Left lung (tissue), 10 donors: ENCODE results near the gene MAPK13. TPM values are rescaled to one million over a fixed set of nuclear protein-coding genes. Genes with fewer than 3 reads are reported as not detected.

Experiments used
- ATAC-seq: fragments of 200-7000 bp; cut with Tn5 transposase; one replicate; pipeline ENCODE4 v1.9.1; 2020; ENCODE audit warnings: moderate library complexity
- DNase-seq, 4 donors: peaks; one replicate each; pipeline ENCODE4 v3.0.0-alpha.2; 2013 to 2020
- H3K27ac ChIP-seq, 2 donors: fragments of 200-600 bp; sonication (generic) in 1 of 2; one replicate each; pipeline versions ENCODE4 v1.5.0 to v1.8.0; 2020 to 2021
- H3K27me3 ChIP-seq, 2 donors: fragments of 200-600 bp; sonication (generic) in 1 of 2; one replicate each; pipeline versions ENCODE4 v1.5.0 to v1.8.0; 2020 to 2021
- H3K36me3 ChIP-seq, 2 donors: fragments of 200-600 bp; sonication (generic) in 1 of 2; one replicate each; pipeline versions ENCODE4 v1.5.0 to v1.8.0; 2020 to 2021
- H3K4me1 ChIP-seq, 2 donors: fragments of 200-600 bp; one replicate each; pipeline ENCODE4 v1.8.0; 2021
- H3K4me3 ChIP-seq, 2 donors: fragments of 200-600 bp; sonication (generic) in 1 of 2; one replicate each; pipeline versions ENCODE4 v1.5.0 to v1.8.0; 2020 to 2021; ENCODE audit warnings: mild to moderate bottlenecking in 1 of 2
- H3K9me3 ChIP-seq, 2 donors: fragments of 200-600 bp; sonication (generic) in 1 of 2; one replicate each; pipeline versions ENCODE4 v1.5.0 to v1.8.0; 2020 to 2021
- CTCF ChIP-seq, 2 donors: fragments of 200-600 bp; sonication (generic) in 1 of 2; IDR thresholded peaks; one replicate each; pipeline versions ENCODE4 v1.5.0 to v1.8.0; 2021; ENCODE audit warnings: antibody characterized with exemption in 2 of 2
- intact Hi-C, 2 donors: fragments of 100-400 bp; cut with DNase I; formaldehyde crosslinking; loops; one replicate each; pipeline versions ENCODE4 v1.11.2 to v1.14.2; 2022
- polyA plus RNA-seq, 6 donors: library from polyadenylated mRNA; unstranded; fragments of 120-200 nt; gene quantifications; one replicate each; pipeline ENCODE4 v1.2.1, GENCODE V29; 2013; ENCODE audit not compliant: insufficient read length in 6 of 6
- total RNA-seq, 2 donors: library from RNA; stranded (reverse); fragmentation: NEBNext Ultra II Directional; extraction: Animal tissue kit (Norgen Biotek cat#: 25700); gene quantifications; one replicate each; pipeline ENCODE4 v1.2.1, GENCODE V29; 2021
- donor health status: DM: no; HTN: yes; CAD: no.
- donor health status: DM: no; HTN: no; CAD: no.

MAPK13 gene
- total and polyA plus RNA-seq, 8 donors = 15.7 to 89.7 (median 18.2) TPM

GRCh38 chr6:36117658-36118549, 12.4 kb upstream of the MAPK13 start:
- no peak for ATAC-seq
- Histone ChIP-seq H3K4me3 (no peak overlapping the region), H3K9me3 (no peaks in the 10 kb centered on the region), H3K27ac (peak overlapping the region; percentile 7 to 91), H3K27me3 (no peaks in the 10 kb centered on the region), H3K4me1 (peaks cover 5 to 81% of the 10 kb centered on the region in 2 donors), H3K36me3 (peaks cover 0 to 11% of the 10 kb centered on the region in 2 donors)
- intact Hi-C loops = no loop called here
- TF ChIP-seq CTCF (IDR thresholded peaks at IDR 0.05) = no peak
- no peak for DNase-seq

GRCh38 chr6:36118550-36119107, 11.7 kb upstream of the MAPK13 start:
- peak in 1 of 4 donors; percentile 72 for DNase-seq
- Histone ChIP-seq H3K9me3 (no peaks in the 10 kb centered on the region), H3K36me3 (peaks cover 0 to 10% of the 10 kb centered on the region in 2 donors), H3K27me3 (no peaks in the 10 kb centered on the region), H3K4me3 (no peak overlapping the region), H3K4me1 (peaks cover 5 to 87% of the 10 kb centered on the region in 2 donors), H3K27ac (peak overlapping the region; percentile 24 to 91)
- TF ChIP-seq CTCF (IDR thresholded peaks at IDR 0.05) = no peak
- ATAC-seq = peak; percentile 66
- intact Hi-C loops = no loop called here

- intact Hi-C loops = no loop called here
- ATAC-seq (no peak), DNase-seq (no peak)
- Histone ChIP-seq H3K36me3 (peaks cover 0 to 10% of the 10 kb centered on the region in 2 donors), H3K27ac (peak overlapping the region; percentile 24 to 91), H3K4me3 (no peak overlapping the region), H3K4me1 (peaks cover 7 to 86% of the 10 kb centered on the region in 2 donors), H3K9me3 (no peaks in the 10 kb centered on the region), H3K27me3 (no peaks in the 10 kb centered on the region)
- TF ChIP-seq CTCF (IDR thresholded peaks at IDR 0.05) = no peak
These were observed 11.1 kb upstream of the MAPK13 start for GRCh38 chr6:36119209-36119608.

GRCh38 chr6:36120018-36120417, 10.3 kb upstream of the MAPK13 start:
- H3K4me1 ChIP-seq = peaks cover 8 to 86% of the 10 kb centered on the region in 2 donors
- H3K36me3 ChIP-seq = peaks cover 0 to 10% of the 10 kb centered on the region in 2 donors
- no peaks in the 10 kb centered on the region for H3K27me3 ChIP-seq
- no peak for TF ChIP-seq CTCF (IDR thresholded peaks at IDR 0.05)
- H3K4me3 ChIP-seq = no peak overlapping the region
- no peak for ATAC-seq
- no peak for DNase-seq
- no peaks in the 10 kb centered on the region for H3K9me3 ChIP-seq
- peak overlapping the region in 1 of 2 donors; percentile 91 for H3K27ac ChIP-seq
- intact Hi-C loops = loop anchor here in 1 of 2 donors (10.0 kb wide), 1 partner anchor 75 kb away; the partner anchor contains the start of gene BRPF3

GRCh38 chr6:36120539-36120938, 9.8 kb upstream of the MAPK13 start:
- Histone ChIP-seq H3K4me3 (peak overlapping the region in 1 of 2 donors; percentile 13), H3K4me1 (peaks cover 8 to 85% of the 10 kb centered on the region in 2 donors), H3K9me3 (no peaks in the 10 kb centered on the region), H3K27ac (peak overlapping the region; percentile 66 to 91), H3K36me3 (peaks cover 0 to 10% of the 10 kb centered on the region in 2 donors), H3K27me3 (no peaks in the 10 kb centered on the region)
- DNase-seq (peak in 1 of 4 donors; percentile 82), ATAC-seq (peak; percentile 6)
- intact Hi-C loops = loop anchor here in 1 of 2 donors (10.0 kb wide), 1 partner anchor 74 kb away; the partner anchor contains the start of gene BRPF3
- no peak for TF ChIP-seq CTCF (IDR thresholded peaks at IDR 0.05)
